Pons (tissue), 1 donor: ENCODE measurements around the gene ITPK1.
A peak's percentile ranks its signal among the peaks of the same experiment; 100 is the strongest.

Experiments
- DNase-seq: peaks from one replicate; pipeline ENCODE4 v3.0.0-alpha.2; 2016; ENCODE audit warnings: low spot score

Gene ITPK1

GRCh38 chr14:93010522-93011140 lies 105.1 kb downstream of the ITPK1 start:
- DNase-seq: no peak

GRCh38 chr14:93010130-93010499 lies 105.6 kb downstream of the ITPK1 start:
- DNase-seq: no peak

DNA sequence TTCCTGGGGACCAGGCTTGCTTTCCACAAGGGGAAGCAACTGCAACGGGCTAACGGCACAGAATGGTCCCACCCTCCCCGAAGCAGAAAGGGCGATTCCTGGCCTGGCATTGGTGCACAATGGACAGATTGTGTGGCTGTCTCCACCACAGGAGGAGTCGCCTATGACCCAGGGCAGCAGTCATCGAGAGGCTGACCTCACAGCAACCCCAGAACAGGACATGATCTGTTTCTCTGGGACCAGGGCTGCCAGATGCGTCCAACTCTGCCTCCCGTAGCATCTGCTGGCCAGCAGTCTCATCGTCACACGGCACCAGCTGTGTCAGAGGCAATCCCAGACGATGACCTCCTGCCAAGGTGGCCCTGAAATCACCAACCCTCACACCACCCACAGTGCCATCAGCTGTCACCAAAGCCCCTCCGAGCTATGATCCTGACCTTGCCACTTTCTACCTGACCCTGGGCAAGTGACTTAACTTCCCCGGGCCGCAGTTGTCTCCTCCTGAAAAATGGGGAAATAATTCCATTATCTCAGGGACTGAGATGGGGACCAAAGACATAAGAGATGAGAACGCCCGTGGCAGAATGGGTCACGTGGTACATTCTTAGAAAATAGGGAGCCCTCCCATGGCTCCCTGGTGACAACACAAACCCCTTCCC lies 106.1 kb downstream of the ITPK1 start:
- peak; percentile 98 for DNase-seq

GRCh38 chr14:93008381-93008780 lies 107.3 kb downstream of the ITPK1 start:
- DNase-seq: peak; percentile 75

GRCh38 chr14:93007225-93007997 lies 108.3 kb downstream of the ITPK1 start:
- no peak for DNase-seq

DNA sequence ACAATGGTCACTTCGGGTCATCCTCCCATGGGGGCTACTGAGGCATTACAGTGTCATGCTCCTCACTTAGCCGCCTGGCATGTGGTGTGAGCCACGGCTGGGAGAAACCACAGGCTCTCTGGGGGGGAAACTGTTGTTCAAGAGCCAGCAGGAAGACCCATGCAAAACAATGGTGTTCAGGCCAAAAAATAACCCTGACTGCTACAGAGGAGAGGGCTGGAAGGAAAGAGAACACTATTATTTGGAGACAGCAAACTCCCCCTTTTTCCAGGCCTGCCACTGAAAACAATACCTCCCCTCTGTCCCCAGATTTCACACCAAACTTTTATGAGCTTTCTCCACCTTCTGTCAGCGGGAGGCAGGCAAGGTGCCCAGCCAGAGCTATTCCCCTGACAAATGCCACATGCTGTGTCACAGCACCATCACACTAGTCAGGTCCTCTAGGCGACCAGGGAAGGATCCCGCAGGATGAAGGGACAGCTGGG lies 109.1 kb downstream of the ITPK1 start:
- DNase-seq: no peak

GRCh38 chr14:93005838-93006237 lies 109.9 kb downstream of the ITPK1 start:
- no peak for DNase-seq

DNA sequence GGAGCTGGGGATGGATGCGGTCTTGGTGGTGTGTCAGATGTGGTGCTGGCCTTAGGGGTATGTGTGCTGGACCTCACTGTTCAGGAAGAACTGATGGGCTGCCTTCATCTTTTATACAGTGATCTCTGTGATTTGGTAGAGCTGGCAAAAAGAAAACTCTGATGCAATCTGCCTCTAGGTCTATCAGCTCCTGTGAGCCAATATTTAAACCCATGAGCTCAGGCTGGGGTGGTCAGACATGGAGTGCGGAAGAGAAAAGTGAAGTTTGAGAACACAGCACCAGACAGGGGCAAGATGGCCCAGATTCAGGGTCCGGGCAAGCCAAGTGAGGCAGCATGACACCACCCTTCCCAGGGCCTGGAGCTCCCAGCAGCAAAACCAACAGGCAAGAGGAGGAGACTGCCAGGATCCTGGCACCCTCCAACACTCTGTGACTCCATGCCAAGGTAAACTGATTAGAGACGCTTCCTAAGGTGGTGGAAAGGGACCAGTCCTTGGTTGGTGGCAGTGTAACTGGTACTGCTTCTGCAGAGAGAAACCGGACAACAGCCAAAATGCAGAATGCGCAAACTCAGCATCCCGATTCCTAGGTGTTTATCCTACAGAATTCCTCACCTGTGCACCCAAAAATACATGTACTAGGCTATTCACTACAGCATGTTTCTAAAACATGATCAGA lies 110.5 kb downstream of the ITPK1 start:
- no peak for DNase-seq

- no peak for DNase-seq
Measured at GRCh38 chr14:93004699-93005082, 111.0 kb downstream of the ITPK1 start.

DNA sequence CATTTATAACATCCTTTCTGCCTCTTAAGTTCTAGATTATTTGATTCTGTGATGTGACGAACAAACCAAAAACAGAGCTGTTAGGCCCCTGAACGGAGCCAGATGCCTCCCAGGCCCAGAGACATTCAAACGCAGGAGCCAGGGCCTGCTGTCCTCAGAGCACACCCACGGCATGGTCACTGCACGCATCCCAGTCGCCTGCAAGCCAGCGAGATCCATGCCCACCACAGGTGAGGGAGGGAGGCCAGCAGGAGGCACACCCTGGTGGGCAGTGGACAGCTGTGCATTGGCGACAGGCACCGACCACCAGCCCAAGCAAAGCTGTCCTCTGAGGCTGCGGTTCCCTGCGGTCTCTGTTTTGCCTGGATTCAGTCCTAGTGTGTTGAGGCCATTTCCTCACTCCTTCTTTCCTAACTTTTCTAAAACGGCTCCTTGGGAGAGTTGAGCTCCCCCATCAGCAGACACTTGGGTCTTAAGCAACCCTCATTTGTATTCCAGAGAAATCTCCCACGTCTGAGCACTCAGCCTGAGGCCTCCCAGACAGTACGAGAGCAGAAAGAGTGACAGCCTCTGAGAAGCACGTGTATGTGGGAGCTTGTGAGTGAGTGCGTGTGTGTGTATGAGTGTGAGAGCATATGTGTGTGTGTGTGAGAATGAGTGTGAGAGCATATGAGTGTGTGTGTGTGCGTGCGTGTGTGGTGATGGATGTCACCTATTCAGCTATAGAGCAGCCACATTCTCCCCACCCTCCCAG lies 111.6 kb downstream of the ITPK1 start:
- DNase-seq: no peak

- DNase-seq: no peak
Measured at GRCh38 chr14:93002851-93003298, 112.8 kb downstream of the ITPK1 start.

- DNase-seq: no peak
Measured at GRCh38 chr14:93002049-93002448, 113.7 kb downstream of the ITPK1 start.

DNA sequence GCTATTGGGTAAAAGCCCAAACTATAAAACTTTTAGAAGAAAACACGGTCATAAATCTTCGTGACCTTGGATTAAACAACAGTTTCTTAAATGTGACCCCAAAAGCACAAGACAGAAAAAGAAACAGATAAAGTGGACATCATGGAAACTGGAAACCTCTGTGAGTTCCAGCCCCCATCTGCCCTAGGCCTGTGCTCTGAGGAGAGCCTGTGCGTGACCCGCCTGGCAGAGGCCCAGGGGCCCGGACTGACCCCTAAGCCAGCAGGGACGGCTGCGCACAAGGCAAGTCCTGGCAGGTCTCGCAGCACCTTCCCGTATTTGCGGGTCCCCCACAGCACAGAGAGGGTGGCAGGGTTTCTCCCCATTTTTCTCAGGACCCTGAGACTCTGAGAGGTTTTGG lies 116.8 kb downstream of the ITPK1 start:
- DNase-seq: no peak

DNA sequence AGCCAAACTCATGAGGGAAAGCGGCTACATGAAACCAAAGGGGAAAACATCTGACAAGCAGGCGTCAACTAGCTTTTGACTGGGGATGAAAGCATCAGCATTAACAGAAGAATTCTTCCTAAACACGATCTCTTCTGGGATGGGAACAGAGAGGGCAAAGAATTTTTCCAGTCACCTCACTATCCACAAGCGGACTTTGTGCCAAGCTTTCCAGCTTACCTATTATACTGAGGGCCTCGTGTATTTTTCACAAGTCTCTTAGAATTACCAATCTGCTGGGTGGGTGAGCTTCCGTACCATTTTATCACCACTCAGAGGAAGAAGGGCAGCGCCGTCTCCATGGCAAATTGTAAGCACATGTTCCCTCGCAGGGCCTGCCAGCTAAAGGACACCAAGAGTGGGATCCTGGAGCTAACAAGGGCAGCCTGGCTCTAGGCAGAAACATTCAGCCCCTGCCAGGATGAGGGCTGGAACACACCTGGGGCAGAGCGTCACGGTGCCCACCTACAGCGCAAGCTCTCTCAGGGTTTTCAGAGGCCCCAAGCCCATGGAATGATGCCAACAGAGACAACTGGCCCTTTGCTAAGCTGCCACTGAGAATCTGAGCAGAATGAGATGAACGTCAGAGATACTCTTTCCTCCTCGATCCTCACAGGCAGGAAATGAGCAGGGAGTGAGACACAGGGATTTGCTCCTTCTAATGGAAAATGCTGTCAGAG lies 118.2 kb downstream of the ITPK1 start:
- no peak for DNase-seq

DNA sequence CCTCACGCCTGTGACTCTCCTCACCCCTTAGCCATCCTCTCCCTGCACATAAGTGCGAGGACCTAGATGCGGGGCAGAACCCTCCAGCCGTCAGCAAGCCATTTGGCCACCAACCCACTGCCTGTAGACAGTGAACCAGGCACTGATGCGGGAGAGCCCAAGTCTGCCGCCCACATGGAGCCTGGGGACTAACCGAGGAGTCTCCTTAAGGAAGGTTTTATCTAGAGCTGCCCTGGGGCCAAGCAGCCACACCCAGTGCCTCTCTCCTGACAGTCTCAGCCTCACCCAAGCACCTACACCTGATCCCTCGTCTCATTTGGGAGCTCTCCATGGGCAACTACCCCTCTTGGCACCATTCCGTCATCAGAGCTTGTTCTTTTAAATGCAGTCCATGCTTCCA lies 120.1 kb downstream of the ITPK1 start:
- no peak for DNase-seq

DNA sequence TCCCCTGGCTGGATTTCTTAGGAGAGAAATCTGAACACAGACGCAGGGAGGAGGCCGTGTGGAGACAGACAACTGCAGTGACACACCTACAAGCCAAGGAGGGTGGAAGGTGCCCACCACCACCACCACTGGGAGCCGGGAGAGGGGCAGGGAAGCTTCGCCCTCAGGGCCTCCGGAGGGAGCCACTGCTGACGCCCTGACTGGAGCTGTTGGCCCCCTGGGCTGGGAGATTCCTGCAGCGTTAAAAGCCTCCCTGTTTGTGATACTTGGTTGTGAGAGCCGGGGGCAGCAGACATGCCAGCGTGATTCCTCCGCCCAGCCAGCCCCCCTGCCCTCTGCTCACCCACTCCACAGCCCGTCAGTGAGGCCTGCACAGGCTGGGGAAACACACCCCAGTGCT lies 120.8 kb downstream of the ITPK1 start:
- no peak for DNase-seq

DNA sequence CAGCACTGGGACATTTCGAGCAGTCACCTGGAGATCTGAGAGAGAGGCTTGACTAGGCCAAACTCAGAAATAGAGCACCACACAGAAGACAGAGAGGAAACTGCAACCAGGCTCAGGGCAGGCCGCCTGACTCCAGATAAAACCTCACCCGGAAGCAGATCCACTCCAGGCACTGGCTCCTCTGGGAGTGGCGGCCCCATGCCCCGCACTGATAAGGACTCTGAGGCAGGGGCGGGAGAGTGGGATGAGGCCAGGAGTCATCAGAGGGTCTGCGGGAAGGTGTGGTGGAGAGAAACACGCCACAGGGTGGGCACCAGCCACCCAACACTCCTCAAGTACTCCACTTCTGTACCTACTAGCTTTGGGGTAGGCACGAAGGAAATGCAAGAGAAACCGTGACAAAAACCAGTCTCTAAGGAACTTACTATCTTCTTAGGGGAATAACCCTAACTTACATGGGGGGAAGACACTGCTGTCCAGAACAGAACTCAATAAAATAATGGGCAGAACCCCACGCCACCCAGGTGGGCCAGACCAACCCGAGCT lies 121.5 kb downstream of the ITPK1 start:
- no peak for DNase-seq

DNA sequence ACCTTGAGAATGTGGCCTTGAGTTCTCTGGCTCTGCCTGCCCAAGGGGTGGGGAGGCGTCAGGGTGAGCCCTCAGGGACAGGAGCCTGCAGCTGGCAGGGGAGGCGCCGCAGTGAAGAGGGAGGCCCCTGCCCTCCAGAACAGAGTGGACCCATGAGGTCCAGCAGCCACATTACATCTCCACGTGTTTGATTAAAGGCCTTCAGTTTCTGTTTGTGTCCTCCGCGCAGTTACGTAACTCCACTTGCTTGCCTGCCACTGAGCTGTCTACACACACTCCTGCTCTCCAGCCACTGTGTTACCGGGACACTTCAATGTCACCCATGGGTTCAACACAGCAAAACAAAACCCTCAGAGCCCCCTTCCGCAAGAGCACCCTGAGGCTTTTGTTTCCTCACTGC lies 122.4 kb downstream of the ITPK1 start:
- no peak for DNase-seq

GRCh38 chr14:92991536-92991935 lies 124.2 kb downstream of the ITPK1 start:
- DNase-seq: no peak

- DNase-seq: no peak
Measured at GRCh38 chr14:92990456-92991430, 125.0 kb downstream of the ITPK1 start.
